ENCODE data around the gene COQ9.

COQ9 gene

GRCh38 chr16:57485916-57486857, 38.9 kb downstream of the COQ9 start, which contains the start of gene DOK4:
Gene DOK4, minus strand, starts transcription at chr16:57486493. Its CDS starts 6,986 bp downstream, at chr16:57479507.
- peak; percentile 96 for ATAC-seq

GRCh38 chr16:57486858-57487834, 39.9 kb downstream of the COQ9 start:
- ATAC-seq: peak; percentile 4; the same call in 2 of the 3 replicates
- TF ChIP-seq CSRNP3 (CRISPR knock-in tag; IDR thresholded peaks at IDR 0.05) (no peak), ARNTL (CRISPR knock-in tag; IDR thresholded peaks at IDR 0.05; ENCODE audit: borderline replicate concordance, low read depth) (no peak), TOX (CRISPR knock-in tag; IDR thresholded peaks at IDR 0.05; ENCODE audit: borderline replicate concordance) (no peak), TCF4 (CRISPR knock-in tag; IDR thresholded peaks at IDR 0.05; ENCODE audit: borderline replicate concordance) (no peak), PPARA (CRISPR knock-in tag; IDR thresholded peaks at IDR 0.05; ENCODE audit: borderline replicate concordance) (no peak), CSDC2 (CRISPR knock-in tag; IDR thresholded peaks at IDR 0.05) (no peak), CREB5 (CRISPR knock-in tag; IDR thresholded peaks at IDR 0.05; ENCODE audit: low read depth) (no peak), RARB (CRISPR knock-in tag; IDR thresholded peaks at IDR 0.05) (no peak), ZFP30 (CRISPR knock-in tag; IDR thresholded peaks at IDR 0.05) (no peak), ZNF8 (CRISPR knock-in tag; IDR thresholded peaks at IDR 0.05) (no peak)

More at GRCh38 chr16:57485916-57486857, 38.9 kb downstream of the COQ9 start, which contains the start of gene DOK4:
- TF ChIP-seq POU6F1 (CRISPR knock-in tag; IDR thresholded peaks at IDR 0.05; ENCODE audit: borderline replicate concordance, low read depth): no peak
- TF ChIP-seq ZFP30 (CRISPR knock-in tag; IDR thresholded peaks at IDR 0.05): no peak
- TF ChIP-seq CSDC2 (CRISPR knock-in tag; IDR thresholded peaks at IDR 0.05): no peak
- no peak for TF ChIP-seq ZFP3 (CRISPR knock-in tag; IDR thresholded peaks at IDR 0.05)

- no peak for ATAC-seq
Observed at GRCh38 chr16:57489229-57489628, 42.0 kb downstream of the COQ9 start.

GRCh38 chr16:57493767-57494166, 46.5 kb downstream of the COQ9 start:
- TF ChIP-seq ISL1 (CRISPR knock-in tag; IDR thresholded peaks at IDR 0.05) (no peak), CSDC2 (CRISPR knock-in tag; IDR thresholded peaks at IDR 0.05) (no peak), CREB5 (CRISPR knock-in tag; IDR thresholded peaks at IDR 0.05; ENCODE audit: low read depth) (no peak), ARNTL (CRISPR knock-in tag; IDR thresholded peaks at IDR 0.05; ENCODE audit: borderline replicate concordance, low read depth) (no peak)
- no peak for ATAC-seq

More at GRCh38 chr16:57489229-57489628, 42.0 kb downstream of the COQ9 start:
- TF ChIP-seq ESRRG (CRISPR knock-in tag; IDR thresholded peaks at IDR 0.05) (no peak), ZNF70 (CRISPR knock-in tag; IDR thresholded peaks at IDR 0.05) (no peak)

- ATAC-seq: no peak
- TF ChIP-seq CSDC2 (CRISPR knock-in tag; IDR thresholded peaks at IDR 0.05): no peak
- no peak for TF ChIP-seq PPARA (CRISPR knock-in tag; IDR thresholded peaks at IDR 0.05; ENCODE audit: borderline replicate concordance)
- no peak for TF ChIP-seq RARB (CRISPR knock-in tag; IDR thresholded peaks at IDR 0.05)
- TF ChIP-seq ZFP3 (CRISPR knock-in tag; IDR thresholded peaks at IDR 0.05): no peak
- no peak for TF ChIP-seq ZC3H10 (CRISPR knock-in tag; IDR thresholded peaks at IDR 0.05)
- TF ChIP-seq ARNTL (CRISPR knock-in tag; IDR thresholded peaks at IDR 0.05; ENCODE audit: borderline replicate concordance, low read depth): no peak
- no peak for TF ChIP-seq CSRNP3 (CRISPR knock-in tag; IDR thresholded peaks at IDR 0.05)
- TF ChIP-seq CREB5 (CRISPR knock-in tag; IDR thresholded peaks at IDR 0.05; ENCODE audit: low read depth): no peak
- no peak for TF ChIP-seq PATZ1 (CRISPR knock-in tag; IDR thresholded peaks at IDR 0.05; ENCODE audit: borderline replicate concordance)
Observed at GRCh38 chr16:57497121-57497520, 49.8 kb downstream of the COQ9 start.

Data from SK-N-SH treated with all-trans-retinoic acid at 6 μM for 48 hours (cell line).